ENCODE results near the gene SIPA1L3. TPM values are rescaled to one million over a fixed set of nuclear protein-coding genes. Genes with fewer than 3 reads are reported as not detected.

SIPA1L3 gene
- total and polyA plus RNA-seq, 2 of the 13 experiments (the other 11 are each of a cell fraction or from before 2014, with no cell fraction given): 5.5 to 7.7 TPM

- TF ChIP-seq POLR2G (IDR thresholded peaks at IDR 0.05; ENCODE audit: low read depth, low read length) (0 out of 2 replicates have a peak, but pooled peaks have one; percentile 46), ZNF782 (CRISPR knock-in tag; IDR thresholded peaks at IDR 0.05; ENCODE audit: borderline replicate concordance) (no peak), SOX5 (CRISPR knock-in tag; IDR thresholded peaks at IDR 0.05; ENCODE audit: borderline replicate concordance) (peak; percentile 15; the same call in 1 of the 2 replicates), ZNF556 (CRISPR knock-in tag; IDR thresholded peaks at IDR 0.05; ENCODE audit: borderline replicate concordance) (no peak; the same call in 1 of the 2 replicates), ZNF121 (CRISPR knock-in tag; IDR thresholded peaks at IDR 0.05) (0 out of 2 replicates have a peak, but pooled peaks have one; percentile 20), PAXIP1 (CRISPR knock-in tag; conservative IDR thresholded peaks at IDR 0.05) (peak; percentile 31; the same call in 1 of the 2 replicates), TERF1 (CRISPR knock-in tag; IDR thresholded peaks at IDR 0.05) (no peak), ZNF639 (CRISPR knock-in tag; conservative IDR thresholded peaks at IDR 0.05) (0 out of 2 replicates have a peak, but pooled peaks have one; percentile 31), KDM4B (CRISPR knock-in tag; IDR thresholded peaks at IDR 0.05) (no peak), GMEB1 (CRISPR knock-in tag; IDR thresholded peaks at IDR 0.05; ENCODE audit: borderline replicate concordance) (peak; percentile 81), ZMYM4 (CRISPR knock-in tag; IDR thresholded peaks at IDR 0.05) (peak; percentile 44; the same call in 1 of the 2 replicates), HMG20A (CRISPR knock-in tag; IDR thresholded peaks at IDR 0.05; ENCODE audit: borderline replicate concordance) (no peak), ZBTB38 (CRISPR knock-in tag; IDR thresholded peaks at IDR 0.05) (peak; percentile 57), ZBTB1 (CRISPR knock-in tag; IDR thresholded peaks at IDR 0.05; ENCODE audit: borderline replicate concordance) (no peak), PHF8 (CRISPR knock-in tag; IDR thresholded peaks at IDR 0.05) (no peak), KAT8 (CRISPR knock-in tag; IDR thresholded peaks at IDR 0.05) (peak; percentile 54), ONECUT2 (CRISPR knock-in tag; IDR thresholded peaks at IDR 0.05) (no peak), IRF9 (CRISPR knock-in tag; IDR thresholded peaks at IDR 0.05; ENCODE audit: borderline replicate concordance) (peak; percentile 36; the same call in 1 of the 2 replicates), ZNF263 (CRISPR knock-in tag; IDR thresholded peaks at IDR 0.05) (peak; percentile 79), ZNF773 (CRISPR knock-in tag; IDR thresholded peaks at IDR 0.05; ENCODE audit: borderline replicate concordance) (no peak)
Measured at GRCh38 chr19:38224014-38224862, 317.2 kb downstream of the SIPA1L3 start, which contains the start of gene DPF1 (continued).
